ENCODE measurements around the gene PAQR3. TPM values are rescaled to one million over a fixed set of nuclear protein-coding genes. Genes with fewer than 3 reads are reported as not detected.
"Not testable (repeated sequence)": the region's sequence is repeated elsewhere in the genome, so short reads cannot be mapped to it uniquely, and the experiment has no call there.

PAQR3 gene
- total and polyA plus RNA-seq, 10 of the 15 experiments (the other 5 are each of a cell fraction or from before 2014, with no cell fraction given): 2.2 to 25.4 (median 7.2) TPM

GRCh38 chr4:78870056-78870455 lies 69.2 kb downstream of the PAQR3 start (continued):
- TF ChIP-seq ZNF592 (IDR thresholded peaks at IDR 0.05) (no peak), CBX3 (IDR thresholded peaks at IDR 0.05; ENCODE audit: borderline replicate concordance, low read depth) (no peak)

GRCh38 chr4:78868712-78869111 lies 70.5 kb downstream of the PAQR3 start:
- not testable (repeated sequence) for BruUV-seq (replicated peaks); FAIRE-seq; ATAC-seq

More at GRCh38 chr4:78868712-78869111, 70.5 kb downstream of the PAQR3 start:
- H3K4me1 ChIP-seq (ENCODE audit: control insufficient read depth, insufficient read depth, low read length); H4K20me1 ChIP-seq (ENCODE audit: control insufficient read depth, insufficient read depth); H3K27me3 ChIP-seq (replicated peaks in 1 of 2; ENCODE audit: control insufficient read depth in 2 of 2, insufficient read depth in 2 of 2, low read length in 1 of 2); H3K27ac ChIP-seq (ENCODE audit: control insufficient read depth, insufficient read depth); H2AFZ ChIP-seq (ENCODE audit: control insufficient read depth, low read depth, low read length); POLR2A ChIA-PET; H3K9me3 ChIP-seq (replicated peaks; ENCODE audit: control insufficient read depth, insufficient read depth, low read length); DNase-seq (ENCODE audit: low read depth, low spot score); RAD21 ChIA-PET (ENCODE audit: unreplicated experiment); H3K9ac ChIP-seq (ENCODE audit: control insufficient read depth, insufficient read depth, low read length); H3K4me2 ChIP-seq (ENCODE audit: control insufficient read depth, insufficient read depth); H3K79me2 ChIP-seq (ENCODE audit: control insufficient read depth, insufficient read depth, low read length); H3K4me3 ChIP-seq: not testable (repeated sequence)
- intact Hi-C loops (cut with micrococcal nuclease; ENCODE audit: unreplicated experiment): loop anchor here (10.0 kb wide), 2 partner anchors 414 to 574 kb away; no protein-coding TSS in a partner anchor
- ChIA-PET SMC1A (ENCODE audit: uncharacterized antibody, unreplicated experiment) (interaction anchor here (1.2 to 2.6 kb wide), 4 partner anchors 17 to 262 kb away, joined by 3 to 7 read pairs (median 4); no protein-coding TSS in a partner anchor), CTCF (interaction anchor here (1.0 to 1.7 kb wide), 2 partner anchors 224 to 908 kb away, joined by 4 to 7 read pairs; no protein-coding TSS in a partner anchor)
- H3K36me3 ChIP-seq (ENCODE audit: control insufficient read depth in 2 of 2, insufficient read depth in 2 of 2, low read length in 1 of 2): peaks cover 8 to 21% of the 10 kb centered on the region in 2 experiments
- in situ Hi-C loops (cut with MboI): loop anchor here (5.0 kb wide), 1 partner anchor 256 kb away; no protein-coding TSS in a partner anchor
- 100% methylated on average over 4 of the region's 5 CpGs for WGBS (ENCODE audit: insufficient coverage, insufficient replicate concordance, low lambda C conversion rate, missing lambda C conversion rate)

All from GM12878 (cell line).